GM13976 (cell line): ENCODE results near the gene RSPH6A.

ENCODE experiments used
- DNase-seq: peaks from one replicate; pipeline ENCODE4 v3.0.0; 2012; ENCODE audit warnings: low spot score
- in situ Hi-C: fragments of 300-500 bp; cut with MboI; formaldehyde crosslinking; loops from one replicate; pipeline ENCODE4 v1.12.0; 2022; ENCODE audit warnings: low sequenced_read_pairs, mixed read lengths, inconsistent platforms; ENCODE audit not compliant: unreplicated experiment
- TF ChIP-seq, protein P1 (sequence below): IDR thresholded peaks from 2 replicates; pipeline ENCODE4 v1.5.1; 2012; ENCODE audit warnings: borderline replicate concordance, mild to moderate bottlenecking; ENCODE audit not compliant: insufficient read depth; ENCODE audit errors: extremely low read depth, missing control alignments, control extremely low read depth

RSPH6A gene

DNA sequence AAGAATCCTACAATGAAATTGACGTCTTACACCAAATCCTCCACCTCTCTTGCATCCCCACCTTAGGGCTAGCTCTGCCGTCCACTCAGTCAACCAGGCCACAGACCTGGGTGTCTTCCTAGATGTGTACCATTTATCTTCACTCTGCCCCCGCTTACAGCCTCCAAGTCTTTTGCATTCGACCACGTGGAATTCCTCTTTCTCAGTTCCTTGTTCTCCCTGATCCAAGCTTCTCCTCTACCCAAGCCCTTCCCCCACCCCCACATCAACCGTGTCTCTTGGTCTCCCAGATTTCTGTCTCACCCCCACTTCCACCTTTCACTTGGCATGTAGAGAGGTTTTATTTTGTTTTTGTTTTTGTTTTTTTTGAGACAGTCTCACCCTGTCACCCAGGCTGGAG is 21.2 kb downstream of the RSPH6A start:
- in situ Hi-C loops = no loop called here
- TF ChIP-seq, protein P1, sequence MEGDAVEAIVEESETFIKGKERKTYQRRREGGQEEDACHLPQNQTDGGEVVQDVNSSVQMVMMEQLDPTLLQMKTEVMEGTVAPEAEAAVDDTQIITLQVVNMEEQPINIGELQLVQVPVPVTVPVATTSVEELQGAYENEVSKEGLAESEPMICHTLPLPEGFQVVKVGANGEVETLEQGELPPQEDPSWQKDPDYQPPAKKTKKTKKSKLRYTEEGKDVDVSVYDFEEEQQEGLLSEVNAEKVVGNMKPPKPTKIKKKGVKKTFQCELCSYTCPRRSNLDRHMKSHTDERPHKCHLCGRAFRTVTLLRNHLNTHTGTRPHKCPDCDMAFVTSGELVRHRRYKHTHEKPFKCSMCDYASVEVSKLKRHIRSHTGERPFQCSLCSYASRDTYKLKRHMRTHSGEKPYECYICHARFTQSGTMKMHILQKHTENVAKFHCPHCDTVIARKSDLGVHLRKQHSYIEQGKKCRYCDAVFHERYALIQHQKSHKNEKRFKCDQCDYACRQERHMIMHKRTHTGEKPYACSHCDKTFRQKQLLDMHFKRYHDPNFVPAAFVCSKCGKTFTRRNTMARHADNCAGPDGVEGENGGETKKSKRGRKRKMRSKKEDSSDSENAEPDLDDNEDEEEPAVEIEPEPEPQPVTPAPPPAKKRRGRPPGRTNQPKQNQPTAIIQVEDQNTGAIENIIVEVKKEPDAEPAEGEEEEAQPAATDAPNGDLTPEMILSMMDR = no peak
- no peak for DNase-seq

- in situ Hi-C loops = no loop called here
- DNase-seq = no peak
- TF ChIP-seq, protein P1 = no peak
Measured at GRCh38 chr19:45793178-45793564, 21.9 kb downstream of the RSPH6A start.

DNA sequence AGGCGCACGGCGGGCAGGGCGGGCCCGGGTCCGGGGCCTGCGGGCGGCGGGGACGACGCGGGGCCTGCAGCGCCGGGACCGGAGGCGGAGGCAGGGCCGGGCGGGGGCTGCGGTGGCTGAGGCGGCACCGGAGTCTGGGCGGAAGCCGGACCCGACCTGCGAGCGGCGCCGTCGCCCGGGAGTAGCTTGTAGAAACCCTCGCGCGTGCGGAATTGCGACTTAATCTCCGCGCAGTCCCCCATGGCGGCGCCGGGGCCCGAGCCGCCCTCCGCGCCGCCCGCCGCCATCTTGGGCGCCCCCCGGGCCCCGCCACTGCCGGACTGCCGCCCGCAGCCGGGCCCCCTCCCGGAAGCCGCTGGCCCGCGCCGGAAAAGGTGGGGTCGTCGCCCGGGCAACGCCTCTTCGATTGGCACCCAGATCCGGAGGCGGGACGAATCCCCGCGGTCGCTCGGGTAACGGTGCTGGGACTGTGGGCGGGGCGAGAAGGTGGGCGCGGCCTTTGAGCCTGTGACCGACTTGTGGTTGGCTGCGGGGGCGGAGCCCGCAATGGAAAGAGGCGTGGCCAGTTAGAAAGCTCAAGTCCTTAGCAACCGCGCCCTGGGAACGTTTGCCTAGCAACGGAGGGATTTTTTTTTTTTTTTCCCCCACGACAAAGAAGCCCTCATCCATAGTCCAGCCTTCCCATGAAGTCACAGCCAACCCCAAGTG is 22.5 kb downstream of the RSPH6A start, which contains the start of gene DMWD:
Gene DMWD (minus strand): TSS at position 376 of the 708 bp plus-strand sequence. CDS start 89 bp downstream, at position 287.
- in situ Hi-C loops = no loop called here
- peak; percentile 99 for DNase-seq
- TF ChIP-seq, protein P1 = no peak

DNA sequence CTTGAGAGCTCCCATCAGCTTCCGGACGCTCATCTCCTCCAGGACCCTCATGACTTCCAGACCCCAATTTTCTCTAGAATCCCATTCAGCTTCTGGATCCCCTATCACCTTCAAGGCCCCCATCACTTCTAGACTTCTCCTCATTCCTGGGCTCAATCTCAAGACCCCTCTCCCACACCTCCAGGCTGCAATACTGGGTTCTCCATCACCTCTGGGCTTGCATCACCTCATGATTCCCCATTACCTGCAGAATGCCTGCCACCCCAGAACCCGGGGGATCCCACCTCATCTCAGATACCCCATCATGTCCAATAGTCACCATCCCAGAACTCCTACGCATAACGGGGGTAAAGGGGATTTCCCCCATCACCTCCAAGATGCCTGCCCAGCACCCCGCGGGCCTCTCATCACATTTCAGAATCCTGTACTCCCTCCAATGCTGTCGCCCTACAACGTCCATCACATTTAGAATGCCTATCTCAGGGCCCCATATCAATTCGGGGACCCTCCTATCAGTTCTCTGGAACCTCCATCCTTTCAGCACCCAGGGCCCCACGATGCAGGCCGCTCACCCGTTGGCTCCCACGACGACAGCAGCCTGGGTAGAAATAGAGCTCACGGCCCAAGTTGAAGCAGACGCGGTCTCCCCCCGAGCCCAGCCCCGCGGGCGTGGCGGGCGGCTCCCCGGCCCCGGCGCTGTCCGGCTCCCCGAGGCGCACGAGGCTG is 23.2 kb downstream of the RSPH6A start:
- DNase-seq = no peak
- TF ChIP-seq, protein P1 = no peak
- in situ Hi-C loops = no loop called here

DNA sequence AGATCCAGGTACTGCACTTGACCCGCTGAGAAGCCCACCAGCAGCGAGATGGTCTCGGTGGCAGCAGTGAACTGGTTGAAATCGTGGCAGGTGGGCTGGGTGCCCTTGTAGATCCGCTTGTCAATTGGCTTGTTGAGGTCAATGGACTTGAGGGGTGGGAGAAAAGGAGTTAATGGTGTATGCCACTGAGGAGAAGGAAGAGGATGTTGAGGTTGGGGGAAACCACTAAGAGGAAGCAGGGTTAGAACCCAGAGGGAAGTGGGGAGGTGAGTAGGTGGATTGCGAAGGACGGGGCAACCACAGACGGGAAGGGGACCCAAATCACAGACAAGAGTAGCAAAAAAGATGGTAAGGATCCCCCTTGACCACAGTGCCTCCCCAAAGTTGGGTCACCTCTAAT is 24.2 kb downstream of the RSPH6A start:
- TF ChIP-seq, protein P1 = no peak
- in situ Hi-C loops = no loop called here
- DNase-seq = no peak

DNA sequence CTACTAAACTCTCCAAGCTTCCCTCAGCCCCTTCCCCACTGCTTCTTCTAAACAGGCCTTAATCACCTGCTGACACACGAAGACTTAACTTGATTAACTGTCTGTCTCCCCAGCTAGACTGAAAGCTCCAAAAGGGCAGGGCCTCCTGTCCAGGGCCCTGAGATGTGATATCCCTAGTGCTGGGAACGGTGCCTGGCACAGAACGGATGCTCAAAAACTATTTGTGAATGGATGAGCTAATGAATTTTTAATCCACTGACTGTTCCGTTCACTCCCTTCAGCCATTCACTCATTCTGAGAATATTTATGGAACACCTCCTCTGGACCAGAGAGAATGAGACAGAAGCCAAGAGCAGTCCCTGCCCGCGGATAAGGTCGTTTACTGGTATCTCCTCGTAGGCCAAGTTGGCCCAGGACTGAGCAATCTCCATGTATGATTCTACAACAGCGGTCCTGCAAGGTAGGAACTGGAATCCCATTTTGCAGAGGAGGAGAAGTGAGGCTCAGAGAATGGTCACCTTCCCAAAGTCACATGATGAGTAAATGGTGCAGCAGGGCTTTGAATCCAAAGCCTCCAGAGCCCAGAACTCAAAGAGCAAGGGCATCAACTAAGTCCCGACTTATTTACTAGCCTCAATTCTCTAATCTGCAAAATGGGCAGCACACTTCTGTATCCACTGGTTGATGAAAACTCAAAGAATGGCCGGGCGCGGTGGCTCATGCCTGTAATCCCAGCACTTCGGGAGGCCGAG is 25.9 kb downstream of the RSPH6A start:
- DNase-seq = no peak
- TF ChIP-seq, protein P1 = no peak
- in situ Hi-C loops = no loop called here
